T-helper 17 cell (primary cell): ENCODE measurements around the gene KLHL7. TPM values are rescaled to one million over a fixed set of nuclear protein-coding genes. Genes with fewer than 3 reads are reported as not detected.
"Not testable (repeated sequence)": the region's sequence is repeated elsewhere in the genome, so short reads cannot be mapped to it uniquely, and the experiment has no call there.

Source experiments
- ATAC-seq: fragments of 150-1000 bp; cut with Tn5 transposase; 2 replicates; pipeline ENCODE4 v1.10.0; 2021; ENCODE audit warnings: mild to moderate bottlenecking, moderate library complexity
- DNase-seq, 3 donors: peaks; one replicate each; pipeline versions ENCODE4 v3.0.0 to v3.0.0-alpha.2; 2020 to 2021
- H3K9me3 ChIP-seq: one replicate; pipeline ENCODE4 v1.7.0; 2013; ENCODE audit warnings: low read length, mild to moderate bottlenecking; ENCODE audit not compliant: control insufficient read depth, poor library complexity, severe bottlenecking
- H3K27ac Mint-ChIP-seq: one replicate; pipeline ENCODE4 v1.8.0; 2022; ENCODE audit warnings: mild to moderate bottlenecking, moderate library complexity, mixed read lengths
- H3K27me3 Mint-ChIP-seq: one replicate; pipeline ENCODE4 v1.8.0; 2022; ENCODE audit warnings: mixed read lengths
- H3K36me3 Mint-ChIP-seq: one replicate; pipeline ENCODE4 v1.8.0; 2022; ENCODE audit warnings: low read depth, mixed read lengths
- H3K4me1 Mint-ChIP-seq: one replicate; pipeline ENCODE4 v1.8.0; 2022; ENCODE audit warnings: mild to moderate bottlenecking, mixed read lengths
- H3K4me3 Mint-ChIP-seq: one replicate; pipeline ENCODE4 v1.8.0; 2022; ENCODE audit warnings: mild to moderate bottlenecking, moderate library complexity, mixed read lengths
- total RNA-seq, 4 donors: library from RNA in 2 of 4; stranded (reverse) in 2 of 4; gene quantifications; one replicate each; pipeline ENCODE4 v1.2.3 and lab custom pipeline; 2022 to 2026

KLHL7 gene
- total RNA-seq, 2 donors from 2014 or later, result 12.8 to 14.5 TPM

DNA sequence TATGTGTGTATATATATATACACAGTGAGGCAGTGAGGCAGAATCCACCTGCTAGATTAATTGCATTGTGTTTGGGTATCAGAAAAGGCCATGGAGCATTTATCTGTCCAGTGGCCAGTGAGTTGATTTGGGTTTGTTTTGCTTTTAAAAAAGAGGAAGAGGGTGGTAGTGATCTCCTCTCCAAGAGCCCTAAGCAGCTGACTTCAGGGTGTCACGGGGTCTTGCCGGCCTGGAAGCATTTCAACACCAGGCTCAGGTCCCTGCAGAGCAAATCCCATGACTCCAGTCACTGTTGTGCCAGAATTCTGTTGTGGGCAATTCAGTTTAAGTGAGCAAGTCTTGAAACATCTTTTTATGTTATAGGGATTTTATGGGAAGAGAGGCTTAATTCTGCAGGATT lies 110.4 kb downstream of the KLHL7 start:
- Mint-ChIP-seq H3K4me1 (peaks cover 2% of the 10 kb centered on the region), H3K4me3 (no peak overlapping the region), H3K27me3 (peaks cover 43% of the 10 kb centered on the region), H3K27ac (no peak overlapping the region), H3K36me3 (no peaks in the 10 kb centered on the region)
- H3K9me3 ChIP-seq, result no peaks in the 10 kb centered on the region
- no peak for DNase-seq
- ATAC-seq, result no peak

GRCh38 chr7:23218196-23218595 lies 112.6 kb downstream of the KLHL7 start:
- Mint-ChIP-seq H3K27me3 (peaks cover 46% of the 10 kb centered on the region), H3K4me1 (peaks cover 2% of the 10 kb centered on the region)

DNA sequence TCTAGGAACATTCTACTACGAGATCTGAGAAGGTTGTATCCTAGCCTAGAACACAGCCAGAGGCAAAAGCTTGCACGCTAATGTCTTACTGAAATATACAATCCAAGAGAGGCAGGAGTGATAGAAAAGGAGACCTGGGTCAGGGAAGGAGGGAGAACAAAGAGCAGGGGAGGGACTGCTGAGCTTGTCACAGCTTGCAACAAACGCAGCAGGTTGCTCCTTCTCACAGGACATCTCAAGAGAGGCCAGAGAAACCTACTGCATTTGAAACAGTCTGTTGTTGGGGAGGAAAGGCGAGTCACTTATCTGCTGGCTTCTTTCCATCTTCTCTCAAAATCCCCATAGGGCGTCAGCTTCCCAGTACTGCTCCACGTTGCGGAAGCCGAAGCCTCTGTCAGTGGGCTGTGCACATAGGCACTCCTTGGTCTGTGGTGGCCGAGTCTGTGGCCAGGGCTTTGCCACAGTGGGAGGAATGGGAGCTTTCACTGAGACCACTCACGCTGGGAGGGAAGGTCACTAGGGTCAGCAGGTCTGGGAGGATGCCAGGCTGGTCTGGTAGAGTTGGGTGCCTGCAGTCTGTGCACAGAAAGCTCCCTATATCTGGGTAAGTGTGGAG lies 115.2 kb downstream of the KLHL7 start:
- DNase-seq (no peak), ATAC-seq (no peak)
- Mint-ChIP-seq H3K4me1 (peaks cover 2% of the 10 kb centered on the region), H3K4me3 (no peak overlapping the region), H3K36me3 (no peaks in the 10 kb centered on the region), H3K27ac (no peak overlapping the region), H3K27me3 (peaks cover 52% of the 10 kb centered on the region)
- H3K9me3 ChIP-seq, result no peaks in the 10 kb centered on the region

More at GRCh38 chr7:23218196-23218595, 112.6 kb downstream of the KLHL7 start:
- ATAC-seq (no peak), DNase-seq (no peak)
- no peaks in the 10 kb centered on the region for H3K9me3 ChIP-seq
- Mint-ChIP-seq H3K4me3 (no peak overlapping the region), H3K27ac (no peak overlapping the region), H3K36me3 (no peaks in the 10 kb centered on the region)

GRCh38 chr7:23222439-23223030 lies 117.0 kb downstream of the KLHL7 start:
- no peak overlapping the region for H3K4me3 Mint-ChIP-seq
- no peak for ATAC-seq
- no peaks in the 10 kb centered on the region for H3K9me3 ChIP-seq
- peaks cover 2% of the 10 kb centered on the region for H3K4me1 Mint-ChIP-seq
- peaks cover 43% of the 10 kb centered on the region for H3K27me3 Mint-ChIP-seq
- no peak overlapping the region for H3K27ac Mint-ChIP-seq
- H3K36me3 Mint-ChIP-seq, result no peaks in the 10 kb centered on the region
- DNase-seq, result no peak

- H3K27me3 Mint-ChIP-seq, result peaks cover 31% of the 10 kb centered on the region
- not testable (repeated sequence) for H3K4me1 Mint-ChIP-seq, H3K36me3 Mint-ChIP-seq, H3K9me3 ChIP-seq, H3K4me3 Mint-ChIP-seq, H3K27ac Mint-ChIP-seq, DNase-seq, ATAC-seq
These were observed 118.8 kb downstream of the KLHL7 start for GRCh38 chr7:23224364-23224763.

DNA sequence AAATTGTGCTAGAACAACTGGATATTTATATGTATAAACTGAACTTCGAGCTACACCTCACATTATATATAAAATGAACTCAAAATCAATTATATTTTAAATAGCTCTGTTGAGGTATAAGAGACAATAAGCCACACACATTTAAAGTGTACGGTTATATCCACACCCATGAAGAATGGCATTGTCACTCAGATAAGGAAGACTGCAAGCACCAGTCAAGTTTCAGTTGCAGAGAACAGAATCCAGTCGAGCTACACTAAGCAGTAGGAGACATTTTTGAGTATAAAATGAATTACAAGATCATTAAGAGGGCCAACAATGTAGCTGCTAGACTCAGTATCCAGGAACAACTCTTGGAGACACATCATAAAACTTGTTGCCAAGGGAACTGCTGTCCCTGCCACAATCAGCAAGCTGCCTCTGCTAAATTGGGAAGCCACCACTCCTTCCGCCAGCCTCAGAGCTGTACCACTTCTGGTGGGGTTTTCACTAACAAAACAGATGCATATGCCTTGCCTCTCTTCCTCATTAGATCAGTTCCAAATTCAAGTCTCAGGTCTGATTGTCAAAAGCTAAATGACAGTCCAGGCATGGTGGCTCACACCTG lies 121.4 kb downstream of the KLHL7 start:
- no peak overlapping the region for H3K27ac Mint-ChIP-seq
- ATAC-seq (no peak), DNase-seq (no peak)
- H3K4me1 Mint-ChIP-seq, result no peaks in the 10 kb centered on the region
- H3K36me3 Mint-ChIP-seq, result peaks cover 2% of the 10 kb centered on the region
- no peaks in the 10 kb centered on the region for H3K9me3 ChIP-seq
- H3K27me3 Mint-ChIP-seq, result peaks cover 23% of the 10 kb centered on the region
- no peak overlapping the region for H3K4me3 Mint-ChIP-seq

Other genes starting within 250 kb of the KLHL7 start
- gene HYCC1, start 91.7 kb upstream of the KLHL7 start, total RNA-seq, result 10 to 100 TPM; 19.6 to 24.9 TPM
- 10 to 100 TPM; 26.0 to 28.4 TPM for gene NUP42, start 76.3 kb downstream of the KLHL7 start, total RNA-seq
- not detected for gene GPNMB, start 141.0 kb downstream of the KLHL7 start, total RNA-seq
- 10 to 100 TPM; 26.2 to 30.5 TPM for gene MALSU1, start 193.6 kb downstream of the KLHL7 start, total RNA-seq